MM.1S (cell line): ENCODE measurements around the gene CCR9.

ENCODE experiments used
- DNase-seq: peaks from one replicate; pipeline ENCODE4 v3.0.0-alpha.2; 2015
- H2AFZ ChIP-seq: fragments of 300-600 bp; sonication (generic); 2 replicates; pipeline ENCODE4 v1.6.0; 2016; ENCODE audit warnings: antibody characterized with exemption, low read length
- H3F3A ChIP-seq: fragments of 300-600 bp; sonication (generic); 2 replicates; pipeline ENCODE4 v1.6.1; 2016; ENCODE audit warnings: mild to moderate bottlenecking, antibody characterized with exemption, low read length, moderate library complexity, mixed read lengths; ENCODE audit not compliant: insufficient read depth
- H3K27ac ChIP-seq: fragments of 300-600 bp; sonication (generic); 2 replicates; pipeline ENCODE4 v1.5.1; 2016; ENCODE audit warnings: mild to moderate bottlenecking, low read length
- H3K27me3 ChIP-seq: fragments of 300-600 bp; sonication (generic); replicated peaks from 2 replicates; pipeline ENCODE4 v1.6.0; 2016; ENCODE audit warnings: low read length; ENCODE audit not compliant: insufficient read depth
- H3K36me3 ChIP-seq: fragments of 300-600 bp; sonication (generic); replicated peaks from 2 replicates; pipeline ENCODE4 v1.6.1; 2016; ENCODE audit warnings: mild to moderate bottlenecking, low read length, mixed read lengths; ENCODE audit not compliant: insufficient read depth
- H3K4me1 ChIP-seq: fragments of 300-600 bp; sonication (generic); 2 replicates; pipeline ENCODE4 v1.6.1; 2016; ENCODE audit warnings: low read length, mixed read lengths
- H3K4me2 ChIP-seq: fragments of 300-600 bp; sonication (generic); 2 replicates; pipeline ENCODE4 v1.6.0; 2016; ENCODE audit warnings: low read depth, low read length
- H3K4me3 ChIP-seq: fragments of 300-600 bp; sonication (generic); 2 replicates; pipeline ENCODE4 v1.5.1; 2016; ENCODE audit warnings: low read length, mixed read lengths
- H3K79me2 ChIP-seq: fragments of 300-600 bp; sonication (generic); 2 replicates; pipeline ENCODE4 v1.6.1; 2016; ENCODE audit warnings: mixed run types, low read length, mixed read lengths
- H3K9ac ChIP-seq: fragments of 300-600 bp; sonication (generic); 2 replicates; pipeline ENCODE4 v1.6.1; 2016; ENCODE audit warnings: low read length, mixed read lengths
- H3K9me2 ChIP-seq: fragments of 300-600 bp; sonication (generic); replicated peaks from 2 replicates; pipeline ENCODE4 v1.6.1; 2016; ENCODE audit warnings: mild to moderate bottlenecking, low read length, mixed read lengths; ENCODE audit not compliant: insufficient read depth
- H3K9me3 ChIP-seq: fragments of 300-600 bp; sonication (generic); replicated peaks from 2 replicates; pipeline ENCODE4 v1.6.1; 2016; ENCODE audit warnings: mild to moderate bottlenecking, low read length, mixed read lengths; ENCODE audit not compliant: insufficient read depth
- H4K20me1 ChIP-seq: fragments of 300-600 bp; sonication (generic); 2 replicates; pipeline ENCODE4 v1.6.1; 2016; ENCODE audit warnings: mild to moderate bottlenecking, low read length, moderate library complexity, mixed read lengths; ENCODE audit not compliant: insufficient read depth
- CTCF ChIP-seq: fragments of 300-600 bp; sonication (generic); IDR thresholded peaks from 2 replicates; pipeline ENCODE4 v1.5.1; 2016; ENCODE audit warnings: antibody characterized with exemption, low read length, mixed read lengths
- EZH2 ChIP-seq: fragments of 300-600 bp; sonication (generic); optimal IDR thresholded peaks from 2 replicates; pipeline ENCODE3; 2017; ENCODE audit warnings: low read depth, mild to moderate bottlenecking, antibody characterized with exemption, low read length, mixed read lengths
- EZH2phosphoT487 ChIP-seq: fragments of 300-600 bp; sonication (generic); IDR thresholded peaks from 2 replicates; pipeline ENCODE4 v1.6.1; 2018; ENCODE audit warnings: antibody characterized with exemption, low read length

Gene CCR9

GRCh38 chr3:45927881-45928280 is 41.5 kb downstream of the CCR9 start:
- Histone ChIP-seq H3K27me3 (no peaks in the 10 kb centered on the region), H3K4me3 (no peak overlapping the region), H3K9me3 (no peaks in the 10 kb centered on the region), H3K4me1 (no peaks in the 10 kb centered on the region), H3K9ac (no peak overlapping the region), H3K27ac (no peak overlapping the region), H3K79me2 (no peaks in the 10 kb centered on the region), H3F3A (no peaks in the 10 kb centered on the region), H2AFZ (no peak overlapping the region), H3K9me2 (no peaks in the 10 kb centered on the region), H3K4me2 (no peak overlapping the region), H3K36me3 (no peaks in the 10 kb centered on the region), H4K20me1 (no peaks in the 10 kb centered on the region)
- TF ChIP-seq CTCF (no peak), EZH2 (no peak), EZH2phosphoT487 (no peak)
- no peak for DNase-seq

DNA sequence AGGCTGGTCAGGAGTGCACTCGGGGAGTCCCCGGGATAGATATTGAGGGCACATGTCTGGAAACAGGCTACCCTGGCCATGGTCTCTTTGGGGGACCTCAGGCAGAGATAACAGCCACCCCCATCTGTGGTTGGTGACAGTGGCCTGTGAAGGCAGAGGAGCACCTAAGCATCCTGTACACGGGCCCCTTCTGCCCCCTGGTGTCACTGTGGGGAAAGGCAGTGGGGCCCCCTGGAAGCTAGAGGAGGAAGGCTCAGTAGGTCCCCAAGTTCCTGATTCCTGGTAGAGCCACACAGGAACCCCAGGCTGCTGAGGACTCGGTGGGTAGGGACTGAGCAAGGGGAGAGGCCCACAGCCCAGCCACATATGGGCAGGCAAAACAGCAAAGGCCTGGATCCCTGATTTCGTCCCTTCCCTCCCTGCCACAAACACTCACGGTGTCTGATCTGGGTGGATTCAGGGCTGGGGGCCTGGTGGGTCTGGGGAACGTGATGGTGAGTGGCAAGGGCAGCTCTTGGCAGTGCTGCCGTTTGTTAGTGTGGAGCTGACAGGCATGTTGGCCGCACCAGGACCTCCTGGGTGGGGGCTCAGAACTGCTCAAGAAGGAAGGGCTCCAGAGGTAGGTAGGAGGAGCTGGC is 42.8 kb downstream of the CCR9 start:
- peak; percentile 53 for DNase-seq
- H3K79me2 ChIP-seq, result no peaks in the 10 kb centered on the region

DNA sequence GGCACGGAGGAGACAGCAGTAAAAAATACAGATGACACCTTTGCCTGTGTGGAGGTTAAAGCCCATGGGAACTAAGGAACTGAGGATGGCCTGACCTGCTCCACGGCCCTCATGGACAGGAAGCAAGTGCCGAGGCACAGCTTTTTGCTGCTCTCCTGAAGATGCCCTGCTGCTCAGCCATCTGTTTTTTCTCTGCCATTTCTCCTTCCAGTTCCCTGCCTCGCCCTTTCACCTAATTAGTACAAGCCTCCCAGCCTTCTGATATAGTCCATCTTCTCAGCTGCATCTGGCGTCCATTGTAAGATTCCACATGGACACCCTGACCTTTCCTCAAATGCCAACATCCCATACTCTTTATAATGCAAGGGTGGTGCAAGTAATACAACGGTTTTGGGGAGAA is 45.2 kb downstream of the CCR9 start:
- no peaks in the 10 kb centered on the region for H3K36me3 ChIP-seq
- H3K27ac ChIP-seq, result no peak overlapping the region
- no peaks in the 10 kb centered on the region for H4K20me1 ChIP-seq
- no peaks in the 10 kb centered on the region for H3K9me2 ChIP-seq
- TF ChIP-seq EZH2phosphoT487 (no peak), CTCF (no peak), EZH2 (no peak)
- no peaks in the 10 kb centered on the region for H3F3A ChIP-seq
- no peaks in the 10 kb centered on the region for H3K9me3 ChIP-seq
- no peak overlapping the region for H2AFZ ChIP-seq
- no peak overlapping the region for H3K9ac ChIP-seq
- no peaks in the 10 kb centered on the region for H3K4me1 ChIP-seq
- no peaks in the 10 kb centered on the region for H3K79me2 ChIP-seq
- H3K4me3 ChIP-seq, result no peak overlapping the region
- no peak overlapping the region for H3K4me2 ChIP-seq
- DNase-seq, result no peak
- H3K27me3 ChIP-seq, result no peaks in the 10 kb centered on the region

More for the DNA sequence above, 42.8 kb downstream of the CCR9 start:
- Histone ChIP-seq H3K9me3 (no peaks in the 10 kb centered on the region), H3K36me3 (no peaks in the 10 kb centered on the region), H3K4me3 (no peak overlapping the region), H3K27me3 (no peaks in the 10 kb centered on the region), H3K27ac (no peak overlapping the region), H3K9ac (no peak overlapping the region), H3F3A (no peaks in the 10 kb centered on the region), H3K4me1 (no peaks in the 10 kb centered on the region), H4K20me1 (no peaks in the 10 kb centered on the region), H3K9me2 (no peaks in the 10 kb centered on the region), H2AFZ (no peak overlapping the region), H3K4me2 (no peak overlapping the region)
- TF ChIP-seq EZH2 (no peak), EZH2phosphoT487 (no peak), CTCF (peak; percentile 92)
